ENCODE results near the gene PARP12.

- TF ChIP-seq, protein P1, sequence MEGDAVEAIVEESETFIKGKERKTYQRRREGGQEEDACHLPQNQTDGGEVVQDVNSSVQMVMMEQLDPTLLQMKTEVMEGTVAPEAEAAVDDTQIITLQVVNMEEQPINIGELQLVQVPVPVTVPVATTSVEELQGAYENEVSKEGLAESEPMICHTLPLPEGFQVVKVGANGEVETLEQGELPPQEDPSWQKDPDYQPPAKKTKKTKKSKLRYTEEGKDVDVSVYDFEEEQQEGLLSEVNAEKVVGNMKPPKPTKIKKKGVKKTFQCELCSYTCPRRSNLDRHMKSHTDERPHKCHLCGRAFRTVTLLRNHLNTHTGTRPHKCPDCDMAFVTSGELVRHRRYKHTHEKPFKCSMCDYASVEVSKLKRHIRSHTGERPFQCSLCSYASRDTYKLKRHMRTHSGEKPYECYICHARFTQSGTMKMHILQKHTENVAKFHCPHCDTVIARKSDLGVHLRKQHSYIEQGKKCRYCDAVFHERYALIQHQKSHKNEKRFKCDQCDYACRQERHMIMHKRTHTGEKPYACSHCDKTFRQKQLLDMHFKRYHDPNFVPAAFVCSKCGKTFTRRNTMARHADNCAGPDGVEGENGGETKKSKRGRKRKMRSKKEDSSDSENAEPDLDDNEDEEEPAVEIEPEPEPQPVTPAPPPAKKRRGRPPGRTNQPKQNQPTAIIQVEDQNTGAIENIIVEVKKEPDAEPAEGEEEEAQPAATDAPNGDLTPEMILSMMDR (optimal IDR thresholded peaks at IDR 0.05 in 1 of 3, IDR thresholded peaks at IDR 0.05 in 1 of 3, conservative IDR thresholded peaks at IDR 0.05 in 1 of 3; ENCODE audit: extremely low read depth in 1 of 3, insufficient read depth in 2 of 3, low read length in 3 of 3), result no peak
- no peak for TF ChIP-seq EZH2 (IDR thresholded peaks at IDR 0.05; ENCODE audit: low read length)
Observed at GRCh38 chr7:140039896-140040295, 22.9 kb downstream of the PARP12 start.

All from keratinocyte (primary cell).